WERI-Rb-1 (cell line): ENCODE measurements around the gene EDARADD.
"Not testable (repeated sequence)": the region's sequence is repeated elsewhere in the genome, so short reads cannot be mapped to it uniquely, and the experiment has no call there.

Experiments used
- DNase-seq: peaks from one replicate; pipeline ENCODE4 v3.0.0-alpha.2; 2020
- H3K27ac ChIP-seq: fragments of 250-450 bp; sonication (Bioruptor Pico); 2 replicates; pipeline ENCODE4 v1.5.1; 2020; ENCODE audit warnings: mild to moderate bottlenecking, moderate library complexity
- H3K27me3 ChIP-seq: fragments of 250-450 bp; sonication (Bioruptor Pico); 2 replicates; pipeline ENCODE4 v1.5.1; 2021; ENCODE audit warnings: mild to moderate bottlenecking, low read depth, moderate library complexity; ENCODE audit not compliant: insufficient read depth, severe bottlenecking
- H3K36me3 ChIP-seq: fragments of 250-450 bp; sonication (Bioruptor Pico); 2 replicates; pipeline ENCODE4 v1.5.1; 2020; ENCODE audit warnings: mild to moderate bottlenecking, moderate library complexity
- H3K4me3 ChIP-seq: 2 replicates; pipeline ENCODE4 v1.5.1; 2011; ENCODE audit warnings: low read depth, mild to moderate bottlenecking, control low read depth, low read length
- H3K9me3 ChIP-seq: fragments of 250-450 bp; sonication (Bioruptor Pico); 2 replicates; pipeline ENCODE4 v1.5.1; 2021; ENCODE audit warnings: mild to moderate bottlenecking, moderate library complexity; ENCODE audit not compliant: severe bottlenecking
- CTCF ChIP-seq: IDR thresholded peaks from 2 replicates; pipeline ENCODE4 v1.5.1; 2011; ENCODE audit warnings: low read depth, mild to moderate bottlenecking, control low read depth, inconsistent platforms, low read length

Gene EDARADD

GRCh38 chr1:236365999-236366570 is 28.0 kb upstream of the EDARADD start:
- Histone ChIP-seq H3K9me3 (peaks cover 3% of the 10 kb centered on the region), H3K27me3 (no peaks in the 10 kb centered on the region), H3K4me3 (no peak overlapping the region), H3K27ac (no peak overlapping the region), H3K36me3 (no peaks in the 10 kb centered on the region)
- DNase-seq = no peak
- TF ChIP-seq CTCF = no peak

- not testable (repeated sequence) for H3K4me3 ChIP-seq, DNase-seq, H3K27ac ChIP-seq, H3K27me3 ChIP-seq, H3K9me3 ChIP-seq, H3K36me3 ChIP-seq
Measured at GRCh38 chr1:236366681-236367080, 27.4 kb upstream of the EDARADD start.

GRCh38 chr1:236370420-236370819 is 23.7 kb upstream of the EDARADD start:
- Histone ChIP-seq H3K27me3 (no peaks in the 10 kb centered on the region), H3K27ac (no peak overlapping the region), H3K9me3 (peaks cover 3% of the 10 kb centered on the region), H3K4me3 (no peak overlapping the region), H3K36me3 (no peaks in the 10 kb centered on the region)
- DNase-seq = no peak
- no peak for TF ChIP-seq CTCF

GRCh38 chr1:236371083-236371482 is 23.0 kb upstream of the EDARADD start:
- Histone ChIP-seq H3K4me3 (no peak overlapping the region), H3K27ac (no peak overlapping the region), H3K9me3 (peaks cover 3% of the 10 kb centered on the region), H3K36me3 (no peaks in the 10 kb centered on the region), H3K27me3 (no peaks in the 10 kb centered on the region)
- DNase-seq = no peak
- no peak for TF ChIP-seq CTCF

- no peak overlapping the region for H3K4me3 ChIP-seq
- no peaks in the 10 kb centered on the region for H3K36me3 ChIP-seq
- TF ChIP-seq CTCF = no peak
- no peak overlapping the region for H3K27ac ChIP-seq
- no peak for DNase-seq
- H3K9me3 ChIP-seq = no peaks in the 10 kb centered on the region
- no peaks in the 10 kb centered on the region for H3K27me3 ChIP-seq
Measured at GRCh38 chr1:236377832-236378535, 16.1 kb upstream of the EDARADD start.

- Histone ChIP-seq H3K4me3 (no peak overlapping the region), H3K27me3 (no peaks in the 10 kb centered on the region), H3K27ac (no peak overlapping the region), H3K9me3 (no peaks in the 10 kb centered on the region), H3K36me3 (no peaks in the 10 kb centered on the region)
- no peak for TF ChIP-seq CTCF
- no peak for DNase-seq
Measured at GRCh38 chr1:236381565-236382158, 12.4 kb upstream of the EDARADD start.
